HG02970 (cell line): ENCODE data around the gene PPBP.

ENCODE experiments used
- ATAC-seq: cut with Tn5 transposase; IDR thresholded peaks from one replicate; pipeline ENCODE4 v1.9.1; 2021; ENCODE audit warnings: mild to moderate bottlenecking, moderate library complexity, moderate number of reproducible peaks; ENCODE audit not compliant: unreplicated experiment, low FRiP score

PPBP gene

GRCh38 chr4:73988061-73988460 lies at the start of gene PPBP:
Gene PPBP, minus strand, starts transcription at chr4:73988190. Its CDS starts 87 bp downstream, at chr4:73988103.
- no peak for ATAC-seq

- ATAC-seq: no peak
These were observed 49.3 kb upstream of the PPBP start for GRCh38 chr4:74037076-74037955.

GRCh38 chr4:74033739-74034138 lies 45.7 kb upstream of the PPBP start:
- ATAC-seq: no peak

- ATAC-seq: no peak
These were observed 44.1 kb upstream of the PPBP start for GRCh38 chr4:74032064-74032463.

GRCh38 chr4:74031576-74031975 lies 43.6 kb upstream of the PPBP start:
- no peak for ATAC-seq

- ATAC-seq: no peak
These were observed 42.3 kb upstream of the PPBP start for GRCh38 chr4:74030285-74030684.

- no peak for ATAC-seq
These were observed 40.5 kb upstream of the PPBP start for GRCh38 chr4:74028504-74028903.

- ATAC-seq: no peak
These were observed 35.7 kb upstream of the PPBP start for GRCh38 chr4:74023709-74024108.

- ATAC-seq: no peak
These were observed 33.6 kb upstream of the PPBP start for GRCh38 chr4:74021601-74022000.

GRCh38 chr4:74018771-74019170 lies 30.8 kb upstream of the PPBP start:
- ATAC-seq: no peak

GRCh38 chr4:74018116-74018515 lies 30.1 kb upstream of the PPBP start:
- no peak for ATAC-seq

GRCh38 chr4:74016068-74016467 lies 28.1 kb upstream of the PPBP start:
- no peak for ATAC-seq

GRCh38 chr4:74015126-74015780 lies 27.3 kb upstream of the PPBP start:
- ATAC-seq: no peak

GRCh38 chr4:74014332-74014731 lies 26.3 kb upstream of the PPBP start:
- ATAC-seq: no peak

GRCh38 chr4:74013264-74013663 lies 25.3 kb upstream of the PPBP start:
- ATAC-seq: no peak

GRCh38 chr4:74012130-74012529 lies 24.1 kb upstream of the PPBP start:
- ATAC-seq: no peak

GRCh38 chr4:74009307-74009706 lies 21.3 kb upstream of the PPBP start:
- no peak for ATAC-seq

GRCh38 chr4:74006009-74006476 lies 18.1 kb upstream of the PPBP start:
- no peak for ATAC-seq

- ATAC-seq: no peak
These were observed 17.5 kb upstream of the PPBP start for GRCh38 chr4:74005528-74005927.

GRCh38 chr4:74004668-74005067 lies 16.7 kb upstream of the PPBP start:
- ATAC-seq: no peak

GRCh38 chr4:74000301-74000700 lies 12.3 kb upstream of the PPBP start:
- ATAC-seq: no peak
